ENCODE results near the gene TNFRSF12A.

The TNFRSF12A gene

DNA sequence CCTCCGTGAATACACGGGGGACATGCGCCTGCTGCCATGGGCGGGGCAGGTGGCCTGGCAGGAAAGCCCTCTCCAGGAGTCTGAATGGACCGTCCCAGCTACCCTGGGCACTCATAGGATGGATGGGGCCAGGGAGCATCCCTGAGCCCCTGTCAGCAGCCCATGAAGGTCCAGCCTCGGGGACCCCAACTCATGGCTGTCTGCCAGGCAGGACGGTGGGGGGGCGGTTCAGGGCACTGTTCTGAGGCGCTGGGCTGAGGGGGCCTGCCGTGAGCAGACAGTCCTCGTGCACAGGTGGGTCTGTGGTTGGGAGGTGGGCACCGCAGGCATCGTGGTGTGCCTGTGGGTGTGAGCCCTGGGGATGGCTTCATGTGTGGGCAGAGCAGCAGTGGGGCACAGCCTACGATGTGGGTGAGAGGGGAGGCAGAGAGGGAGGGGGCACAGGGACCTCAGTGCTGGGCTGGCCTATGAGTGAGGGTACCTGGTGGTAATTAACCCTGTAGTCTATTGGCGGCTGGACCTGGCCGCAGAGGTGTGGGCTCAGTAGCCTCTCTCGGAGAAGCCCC lies 33.5 kb upstream of the TNFRSF12A start:
- DNase-seq = no peak

DNA sequence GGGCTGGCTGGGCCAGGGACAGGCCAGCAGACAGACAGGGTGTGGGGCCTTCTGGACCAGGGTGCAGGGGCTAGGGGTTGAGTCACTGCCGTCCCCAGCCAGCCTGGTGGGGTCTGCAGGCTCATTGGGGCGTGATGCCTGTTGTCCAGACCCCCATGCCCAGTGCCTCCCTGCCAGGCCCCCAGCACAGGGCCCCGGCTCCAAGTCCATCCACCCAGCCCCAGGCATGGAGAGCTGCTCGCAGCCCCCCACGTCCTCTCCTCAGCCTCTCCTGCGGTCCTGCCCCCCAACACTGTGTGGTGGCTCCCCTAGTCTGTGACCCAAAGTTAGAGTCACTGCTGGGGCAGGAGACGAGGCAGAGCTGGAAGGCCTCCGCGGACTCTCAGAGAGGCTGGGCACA lies 32.9 kb upstream of the TNFRSF12A start:
- DNase-seq = no peak

DNA sequence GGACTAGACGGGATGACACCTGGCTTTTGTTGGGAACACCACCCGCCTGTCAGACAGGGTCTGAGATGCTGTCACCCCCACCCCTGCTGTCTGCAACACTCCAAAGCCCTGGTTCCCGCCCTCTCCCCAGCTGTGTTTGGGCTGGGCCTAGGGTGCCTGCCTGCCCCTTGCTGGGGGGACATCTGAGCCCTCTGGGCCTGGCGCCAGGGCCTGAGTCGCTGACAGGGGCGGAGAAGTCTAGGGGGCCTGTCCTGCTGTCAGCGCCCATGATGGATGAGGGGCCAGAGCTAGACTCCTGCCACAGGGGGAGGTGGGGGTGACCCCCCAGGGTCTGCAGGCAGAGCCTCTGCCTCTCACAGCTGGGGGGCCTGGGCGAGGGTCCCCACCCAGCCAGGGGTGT lies 32.3 kb upstream of the TNFRSF12A start:
- peak; percentile 59 for DNase-seq

DNA sequence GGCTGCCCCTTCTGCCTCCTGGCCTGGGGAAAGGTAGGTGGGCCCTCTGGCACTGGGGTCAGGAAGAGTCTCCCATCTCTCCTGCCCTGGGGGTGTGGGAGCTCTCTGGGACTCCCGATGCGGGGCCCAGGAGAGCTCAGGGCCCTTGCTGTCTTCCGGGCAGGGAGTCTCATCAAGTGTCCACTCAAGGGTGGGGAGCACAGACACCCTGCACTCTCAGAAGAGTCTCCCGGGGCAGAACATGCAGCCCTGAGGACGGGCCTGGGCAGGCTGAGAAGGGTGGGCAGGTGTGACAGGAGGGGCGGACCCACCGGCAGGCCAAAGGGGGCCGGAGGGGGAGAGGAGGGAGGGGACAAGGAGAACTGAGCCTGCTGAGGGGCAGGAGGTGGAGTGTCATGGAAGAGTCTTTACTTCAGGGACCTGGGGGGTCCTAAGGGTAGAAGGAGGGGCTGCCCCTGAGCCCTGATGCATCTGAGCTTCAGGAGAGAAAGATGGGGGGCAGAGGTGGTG lies 31.5 kb upstream of the TNFRSF12A start:
- no peak for DNase-seq

DNA sequence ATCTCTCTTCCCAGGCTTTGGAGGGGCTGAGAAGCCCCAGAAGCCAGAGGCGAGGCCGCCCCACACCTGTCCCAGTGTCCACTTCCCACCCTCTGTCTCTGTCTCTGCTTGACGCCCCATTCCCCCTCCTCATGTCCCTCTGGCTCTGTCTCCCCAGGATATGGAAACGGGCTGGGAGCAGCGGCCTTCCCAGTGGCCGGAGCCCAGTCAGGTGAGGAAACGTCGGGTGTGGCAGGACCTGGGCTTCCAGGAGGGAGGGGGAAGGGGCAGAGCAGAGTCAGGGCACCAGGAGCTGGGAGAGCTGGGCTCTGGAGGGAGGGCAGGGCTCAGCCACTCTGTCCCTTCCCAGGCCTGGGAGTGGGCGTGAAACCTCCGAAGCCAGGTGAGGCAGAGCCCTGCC lies 29.3 kb upstream of the TNFRSF12A start:
- no peak for DNase-seq

DNA sequence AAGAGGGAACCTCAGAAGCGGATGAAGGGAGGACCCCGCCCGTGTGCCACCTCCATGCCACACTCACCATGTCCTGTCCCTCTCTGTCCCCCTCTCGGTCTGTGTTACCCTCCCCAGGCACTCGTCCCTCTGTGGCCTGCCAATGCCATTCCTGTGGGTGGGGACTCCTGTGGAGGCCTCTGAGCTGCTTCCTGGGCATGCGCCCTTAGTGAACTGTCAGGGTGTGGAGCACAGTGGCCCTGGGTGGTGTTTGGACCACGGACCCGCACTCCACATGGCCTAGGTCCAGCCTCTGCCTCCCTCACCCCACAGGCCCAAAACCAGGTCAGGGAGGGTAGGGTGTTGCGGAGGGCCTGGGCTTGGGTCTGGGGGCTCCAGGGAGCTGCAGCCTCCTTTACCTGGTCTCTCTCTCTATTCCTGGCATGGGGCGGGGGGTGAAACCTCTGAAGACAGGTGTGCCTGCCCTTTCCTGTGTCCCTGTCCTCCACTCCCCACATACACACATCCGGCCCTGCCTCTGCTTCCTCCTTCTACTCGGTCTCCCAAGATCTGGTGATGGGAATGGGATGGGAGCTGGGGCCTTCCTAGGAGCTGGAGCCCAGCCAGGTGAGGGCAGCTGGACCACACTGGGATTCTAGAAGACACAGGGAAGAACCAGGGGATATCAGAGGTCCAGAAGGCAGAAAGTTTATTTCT lies 28.5 kb upstream of the TNFRSF12A start:
- no peak for DNase-seq

DNA sequence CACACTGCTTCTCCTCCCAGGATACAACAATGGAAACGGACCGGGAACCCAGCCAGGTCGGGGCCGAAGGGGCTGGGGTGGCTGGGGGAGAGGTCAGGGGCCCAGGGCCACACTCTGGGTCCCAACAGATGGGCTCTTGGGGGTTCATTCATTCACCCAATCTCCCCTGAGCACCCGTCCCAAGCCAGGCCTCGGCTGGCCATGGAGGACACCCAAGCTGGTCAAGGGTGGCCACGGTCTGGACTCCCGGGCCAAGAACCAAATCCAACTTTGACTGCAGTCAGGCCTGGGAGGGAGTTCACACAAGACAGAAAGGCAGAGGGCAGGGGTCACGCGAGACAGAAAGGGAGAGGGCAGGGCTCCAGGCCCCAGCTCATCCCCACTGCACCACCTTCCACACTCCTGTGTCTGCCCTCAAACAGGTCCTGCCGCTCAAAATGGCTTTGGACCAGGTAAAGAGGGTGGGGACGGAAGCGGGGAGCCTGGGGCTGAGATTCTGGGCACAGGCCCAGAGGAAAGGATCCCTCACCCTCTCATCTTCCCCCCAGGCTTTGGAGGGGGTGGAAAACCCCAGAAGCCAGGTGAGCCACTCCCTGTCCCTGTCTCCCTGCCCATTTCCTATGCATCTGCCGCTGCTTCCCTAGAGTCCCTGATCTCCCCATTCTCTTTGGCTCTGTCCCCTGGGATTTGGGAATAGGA lies 27.6 kb upstream of the TNFRSF12A start:
- no peak for DNase-seq

DNA sequence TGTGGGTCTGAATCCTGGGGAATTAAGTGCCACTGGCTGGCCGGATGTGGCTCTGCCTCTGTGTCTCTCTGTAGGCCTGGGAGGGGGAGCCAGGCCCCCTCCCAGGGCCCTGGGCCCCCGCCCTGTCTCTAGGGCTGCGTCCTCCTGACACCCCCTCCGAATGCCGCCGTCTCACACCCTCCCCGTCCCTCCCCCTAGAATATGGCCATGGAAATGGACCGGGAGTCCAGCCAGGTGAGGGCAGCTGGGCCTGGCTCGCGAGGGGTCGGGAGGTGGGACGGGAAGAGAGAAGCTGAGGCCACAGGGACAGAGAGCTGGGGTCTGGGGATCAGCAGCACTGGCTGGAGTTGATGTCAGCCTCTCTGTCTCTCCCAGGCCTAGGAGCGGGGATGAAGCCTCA lies 23.9 kb upstream of the TNFRSF12A start:
- no peak for DNase-seq

DNA sequence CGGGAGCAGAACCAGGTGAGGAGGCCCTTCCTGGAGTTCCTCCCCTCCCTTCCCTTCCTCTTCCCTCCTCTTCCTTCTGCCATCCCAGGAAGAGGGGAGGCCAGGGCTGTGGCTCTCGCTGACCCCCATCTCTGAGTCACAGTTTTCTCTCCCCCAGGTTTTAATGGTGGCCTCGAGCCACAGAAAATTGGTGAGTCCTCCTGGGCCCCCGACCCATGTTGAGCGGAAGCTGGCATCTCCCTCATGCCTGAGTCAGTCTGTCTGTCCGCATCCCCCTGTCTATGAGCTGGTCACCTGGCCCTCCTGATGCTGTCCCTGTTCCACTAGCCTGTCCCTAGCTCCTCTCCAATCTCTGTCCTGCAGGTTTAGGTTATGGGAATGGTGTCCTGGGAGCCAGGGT lies 20.2 kb upstream of the TNFRSF12A start:
- no peak for DNase-seq

DNA sequence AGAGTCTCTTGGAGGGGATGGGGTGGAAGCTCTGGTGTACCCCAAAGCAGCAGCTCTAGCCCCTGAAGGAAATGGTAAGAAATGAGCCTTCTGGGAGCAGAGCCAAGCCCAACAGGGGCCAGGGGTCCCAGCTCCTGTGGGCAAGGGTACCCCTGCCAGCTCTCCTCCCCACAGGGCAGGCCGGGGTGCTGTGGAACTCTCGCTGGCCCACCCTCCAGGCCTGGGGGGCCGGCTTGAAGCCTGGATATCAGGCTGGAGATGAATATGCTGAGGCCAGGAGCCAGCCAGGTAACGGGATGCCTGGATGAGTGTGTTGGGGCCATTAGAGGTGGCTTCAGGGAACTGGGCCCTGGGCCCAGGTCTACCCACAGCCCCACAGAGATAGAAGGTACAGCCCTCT lies 19.6 kb upstream of the TNFRSF12A start:
- no peak for DNase-seq

DNA sequence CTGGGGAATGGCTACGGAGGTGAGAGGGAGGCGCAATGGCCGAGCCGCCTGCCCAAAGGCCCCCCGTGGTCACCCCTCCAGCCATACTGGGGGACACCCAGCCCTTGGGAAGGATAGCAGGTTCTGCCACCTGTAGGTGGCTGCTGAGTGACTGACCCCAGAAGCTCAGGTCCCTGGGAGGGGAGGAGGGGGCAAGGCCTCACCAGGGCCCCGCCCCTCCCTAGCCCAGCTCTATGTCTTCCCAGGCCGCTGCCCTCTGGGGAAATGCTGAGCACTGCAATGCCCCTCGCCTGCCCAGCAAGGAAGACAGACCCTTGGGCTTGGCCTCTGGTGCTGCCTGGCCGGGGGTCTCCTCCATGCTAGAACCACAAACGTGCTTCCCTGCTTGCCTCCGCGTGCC lies 18.9 kb upstream of the TNFRSF12A start:
- DNase-seq = no peak

DNA sequence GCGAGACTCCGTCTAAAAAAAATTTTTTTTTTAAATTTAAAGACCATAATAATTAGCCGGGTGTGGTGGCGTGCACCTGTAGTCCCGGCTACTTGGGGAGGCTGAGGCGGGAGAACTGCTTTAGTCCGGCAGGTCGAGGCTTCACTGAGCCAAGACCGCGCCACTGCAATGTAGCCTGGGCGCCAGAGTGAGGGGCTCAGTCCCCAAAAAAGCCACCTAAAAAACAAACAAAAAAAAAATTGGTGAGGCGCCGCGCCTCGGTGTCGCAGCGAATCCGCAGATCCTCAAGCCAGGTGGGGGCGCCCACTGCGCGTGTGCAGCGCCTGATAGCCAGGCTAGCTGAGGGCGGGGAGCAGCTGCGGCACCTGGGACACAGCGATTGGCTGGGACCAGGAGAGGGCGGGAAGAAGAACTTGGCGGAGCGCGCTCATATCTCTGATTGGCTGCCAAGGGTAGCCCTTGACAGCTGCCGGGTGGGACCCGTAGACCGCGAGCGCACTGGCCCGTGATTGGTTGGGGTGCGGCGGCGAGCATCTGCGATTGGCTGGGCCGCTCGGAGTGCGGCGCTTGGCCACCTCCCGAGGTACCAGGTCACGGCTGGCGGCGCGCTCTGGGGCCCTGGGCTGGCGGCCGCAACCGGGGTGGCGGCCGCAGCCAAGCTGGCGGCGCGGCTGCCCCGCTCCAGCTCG lies 16.4 kb upstream of the TNFRSF12A start:
- peak; percentile 98 for DNase-seq

DNA sequence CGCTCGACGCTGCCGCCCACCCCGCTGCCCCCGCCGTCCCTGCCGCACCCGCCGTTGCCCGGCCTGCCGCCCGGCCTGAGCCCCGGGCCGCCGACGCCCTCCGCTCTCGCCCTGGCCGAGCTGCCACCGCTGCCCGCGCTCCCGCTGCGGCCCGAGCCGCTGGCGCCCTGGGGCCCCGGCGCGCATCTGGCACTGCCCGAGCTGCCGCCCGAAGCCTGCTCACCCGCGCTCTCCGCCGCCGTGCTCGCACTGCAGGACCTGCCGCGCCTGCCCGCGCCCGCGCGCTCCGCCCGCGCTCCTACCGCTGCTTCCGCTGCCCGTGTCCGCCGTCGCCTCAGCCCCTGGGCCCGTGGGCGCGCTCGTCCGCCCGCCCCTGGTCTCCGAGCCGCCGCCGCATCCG lies 15.8 kb upstream of the TNFRSF12A start:
- no peak for DNase-seq

DNA sequence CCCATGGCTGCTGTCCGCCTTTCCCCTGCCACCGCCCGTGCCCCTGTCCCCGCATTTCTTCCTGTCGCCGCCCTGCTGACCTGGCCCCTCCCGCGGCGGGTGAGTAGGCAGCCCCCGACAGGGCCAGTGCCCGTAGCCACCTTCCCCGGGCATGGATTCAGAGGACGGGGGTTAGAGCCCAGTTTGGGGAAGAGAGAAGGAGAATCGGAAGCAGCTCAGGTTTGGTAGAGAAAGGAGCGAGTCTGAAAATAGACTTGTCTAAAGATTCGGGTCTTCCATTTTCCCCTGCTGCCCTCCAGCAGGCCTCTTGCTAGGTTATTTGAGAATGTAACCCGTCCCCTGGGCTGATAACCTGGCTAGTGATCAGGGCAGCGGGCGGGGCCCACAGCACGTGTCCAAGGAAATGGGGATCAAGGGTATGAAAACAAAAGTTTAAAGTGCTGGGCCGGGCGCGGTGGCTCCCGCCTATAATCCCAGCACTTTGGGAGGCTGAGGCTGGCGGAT lies 15.3 kb upstream of the TNFRSF12A start:
- no peak for DNase-seq

DNA sequence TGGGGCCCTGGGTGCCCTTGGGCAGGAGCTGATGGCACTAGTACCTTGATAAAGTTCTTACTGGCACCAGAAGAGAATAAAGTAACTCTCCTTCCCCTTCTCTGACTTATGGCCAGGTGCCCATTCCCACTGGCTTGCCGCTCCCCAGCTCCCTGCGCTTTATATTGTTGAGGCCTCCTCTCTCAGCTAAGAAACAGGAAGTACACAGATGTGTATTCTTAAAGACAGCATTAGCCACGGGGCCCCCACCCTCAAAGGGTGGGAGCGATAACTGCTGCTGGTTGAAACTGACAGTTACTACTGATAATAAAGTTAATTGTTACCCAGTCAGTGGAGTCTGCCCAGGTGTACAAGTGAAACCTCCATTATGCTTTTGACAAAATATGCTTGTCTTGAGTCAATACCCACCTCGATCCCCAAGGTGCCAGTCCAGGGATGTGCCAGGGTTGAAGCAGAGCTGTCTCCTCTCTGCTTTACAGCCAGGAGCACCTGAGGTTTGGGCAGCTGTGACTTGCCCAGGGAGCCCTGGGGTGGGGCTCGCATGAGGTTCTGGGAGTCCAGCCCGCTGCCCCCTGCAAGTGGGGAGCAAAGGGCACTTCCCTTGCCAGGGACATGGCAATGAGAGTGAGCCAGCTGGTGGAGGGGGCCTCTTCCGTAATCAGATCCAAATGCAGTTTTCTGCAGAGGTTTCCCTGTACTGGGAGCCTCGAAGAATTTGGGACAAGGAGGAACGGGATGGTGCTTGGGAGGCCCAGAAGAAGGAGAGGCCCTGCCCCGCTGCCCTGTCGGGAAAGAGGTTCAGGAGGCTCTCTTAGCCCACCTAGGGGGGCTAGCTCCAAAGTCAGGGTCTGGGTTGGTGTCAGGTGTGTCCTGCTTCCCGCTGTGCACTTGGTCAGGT lies 12.9 kb upstream of the TNFRSF12A start:
- DNase-seq = no peak

DNA sequence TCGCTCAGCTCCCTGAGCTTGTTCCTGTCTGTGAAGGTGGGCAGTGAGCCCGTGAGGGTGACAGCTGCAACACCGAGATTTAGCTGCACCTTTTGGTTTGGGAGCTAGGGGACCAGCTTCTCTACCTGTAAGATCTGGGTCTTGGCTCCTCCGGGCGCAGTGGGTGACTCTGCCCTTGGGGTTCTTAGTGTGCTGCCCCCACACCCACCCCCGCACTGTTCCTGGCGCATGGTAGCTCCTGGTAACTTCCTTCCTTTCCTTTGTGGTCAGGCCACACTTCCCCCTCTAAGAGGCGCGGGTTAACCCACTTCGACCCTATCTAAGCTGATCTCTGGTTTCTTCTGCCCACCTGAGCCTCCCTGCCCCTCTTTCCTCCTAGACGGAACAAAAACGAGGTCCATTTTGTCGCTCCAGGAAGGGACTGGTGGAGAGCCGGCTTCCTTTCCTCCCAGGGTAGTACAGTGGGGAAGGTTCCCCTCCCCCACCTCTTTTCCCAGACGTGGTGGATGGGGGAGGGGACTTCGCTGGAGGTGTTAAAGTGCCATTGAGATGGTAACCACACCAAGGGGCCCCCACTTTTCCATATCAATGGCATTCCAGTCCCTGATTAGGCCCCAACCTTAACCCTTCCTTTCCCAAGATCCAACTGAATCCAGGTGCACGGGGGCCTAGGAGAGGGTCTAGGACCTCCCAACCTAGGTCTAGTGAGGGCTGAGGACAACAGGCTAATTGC lies 12.0 kb upstream of the TNFRSF12A start:
- no peak for DNase-seq

DNA sequence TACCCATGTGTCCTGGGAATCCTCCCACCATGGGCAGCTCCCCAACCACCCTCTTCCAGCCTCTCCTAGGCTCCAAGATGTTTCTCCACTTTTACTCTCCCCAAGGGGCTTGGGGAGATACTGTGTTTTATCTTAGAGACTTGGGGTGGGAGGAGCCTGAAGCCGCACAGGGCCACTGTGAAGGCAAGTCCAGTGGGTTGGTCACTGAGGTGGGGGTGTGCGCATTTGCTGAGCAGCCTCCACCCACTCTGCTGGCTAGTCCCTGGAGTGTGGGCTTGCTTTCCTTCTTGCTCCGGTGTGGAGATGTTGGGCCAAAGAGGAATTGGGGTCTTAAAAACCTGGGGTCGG lies 11.5 kb upstream of the TNFRSF12A start:
- DNase-seq = no peak

DNA sequence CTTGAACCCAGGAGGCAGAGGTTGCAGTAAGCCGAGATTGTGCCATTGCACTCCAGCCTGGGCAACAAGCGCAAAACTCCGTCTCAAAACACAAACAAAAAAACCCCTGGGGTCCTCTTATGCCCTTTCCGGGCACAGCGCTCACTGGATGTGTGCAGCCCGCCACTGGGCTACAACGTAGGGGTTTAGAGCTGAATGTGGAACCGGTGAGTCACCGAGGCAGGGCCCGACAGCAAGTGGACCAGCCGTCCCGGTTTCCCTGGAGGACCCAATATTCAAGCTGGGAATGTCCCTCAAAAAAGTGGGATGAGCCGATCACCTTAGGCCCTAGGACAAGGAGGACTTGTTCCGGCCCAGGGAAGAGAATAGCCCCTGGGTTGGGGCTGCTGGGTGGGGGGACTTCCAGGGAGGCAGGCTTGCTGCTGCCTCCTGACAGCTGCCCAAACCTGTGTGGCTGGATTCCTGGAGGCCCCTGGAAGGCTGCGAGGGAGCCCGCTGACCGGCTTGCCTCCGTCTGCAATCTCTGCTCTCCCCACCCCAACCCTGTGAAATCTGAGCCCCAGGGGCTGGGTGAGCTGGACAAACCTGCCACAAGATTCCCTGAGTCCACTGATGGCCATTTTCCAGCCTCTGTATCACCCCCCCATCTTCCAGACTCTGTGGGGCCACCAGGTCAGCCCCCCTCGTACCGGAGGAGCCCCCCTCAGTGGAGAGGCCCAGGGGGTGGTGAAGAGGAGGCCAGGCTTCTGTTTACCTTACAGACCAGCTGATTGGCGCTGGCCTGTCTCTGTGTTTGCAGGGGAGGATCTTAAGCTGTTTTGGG lies 10.4 kb upstream of the TNFRSF12A start:
- DNase-seq = no peak

DNA sequence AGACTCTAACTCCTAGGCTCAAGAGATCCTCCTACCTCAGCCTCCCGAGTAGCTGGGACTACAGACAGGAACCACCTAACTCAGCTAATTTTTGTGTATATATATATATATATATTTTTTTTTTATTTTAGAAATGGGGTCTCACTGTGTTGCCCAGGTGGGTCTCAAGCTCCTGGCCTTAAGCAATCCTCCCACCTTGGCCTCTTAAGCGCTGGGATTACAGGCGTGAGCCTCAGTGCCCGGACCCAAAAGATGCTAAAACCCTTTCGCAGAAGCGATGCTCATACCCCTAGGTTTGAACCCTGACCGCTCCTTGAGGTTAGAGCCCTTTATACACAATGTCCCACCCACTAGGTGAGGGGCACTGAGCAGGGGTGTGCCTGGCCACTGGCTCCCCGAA lies 9.7 kb upstream of the TNFRSF12A start:
- DNase-seq = no peak

DNA sequence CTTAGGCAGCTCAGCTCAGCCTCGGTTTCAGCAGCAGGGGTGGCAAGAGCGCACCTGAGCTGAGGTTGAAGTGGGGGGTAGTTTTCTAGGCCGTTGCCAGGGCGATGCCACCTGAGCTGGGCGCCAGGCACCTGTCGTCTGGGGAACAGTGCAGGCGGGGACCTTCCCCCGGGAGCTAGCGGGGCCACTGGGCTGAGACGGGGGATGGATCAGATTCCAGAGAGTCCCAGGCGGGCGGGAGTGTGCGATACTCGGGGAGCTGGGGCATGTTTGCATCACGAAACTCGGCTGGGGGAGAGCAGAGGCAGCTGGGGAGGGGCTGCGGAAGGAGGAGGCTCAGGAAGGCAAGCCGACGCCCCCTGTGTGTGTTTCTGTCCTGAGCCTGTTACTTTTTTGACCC lies 7.9 kb upstream of the TNFRSF12A start:
- no peak for DNase-seq

All from fibroblast of skin of scalp (primary cell).